SU-DHL-6 (cell line): Measurements from ENCODE around the gene NTSR1.

ENCODE experiments used
- H2AFZ ChIP-seq: fragments of 200-600 bp; sonication (generic); 2 replicates; pipeline ENCODE4 v1.6.1; 2014; ENCODE audit warnings: low read depth, mild to moderate bottlenecking, moderate library complexity, mixed read lengths, antibody characterized with exemption, low read length; ENCODE audit not compliant: severe bottlenecking
- H3F3A ChIP-seq: fragments of 200-600 bp; shearing (Covaris generic); 2 replicates; pipeline ENCODE4 v1.6.0; 2016; ENCODE audit warnings: antibody characterized with exemption, mild to moderate bottlenecking; ENCODE audit not compliant: insufficient read depth
- H3K27ac ChIP-seq: fragments of 200-600 bp; sonication (generic); 2 replicates; pipeline ENCODE4 v1.5.1; 2016; ENCODE audit warnings: low read depth, mild to moderate bottlenecking, low read length, moderate library complexity, mixed read lengths
- H3K27me3 ChIP-seq: fragments of 200-600 bp; sonication (generic), shearing (Covaris generic); 2 replicates; pipeline ENCODE4 v1.6.0; 2014; ENCODE audit warnings: mild to moderate bottlenecking, low read length
- H3K36me3 ChIP-seq: fragments of 200-600 bp; sonication (generic); 2 replicates; pipeline ENCODE4 v1.6.1; 2014; ENCODE audit warnings: mild to moderate bottlenecking, low read length, mixed read lengths
- H3K4me2 ChIP-seq: fragments of 300-600, 200-600 bp; shearing (Covaris generic), sonication (generic); 2 replicates; pipeline ENCODE4 v1.6.0; 2014; ENCODE audit warnings: low read length, low read depth, mild to moderate bottlenecking; ENCODE audit not compliant: poor library complexity, severe bottlenecking
- H3K4me3 ChIP-seq: fragments of 200-600 bp; sonication (generic); 2 replicates; pipeline ENCODE4 v1.5.1; 2014; ENCODE audit warnings: antibody characterized with exemption, low read length, mild to moderate bottlenecking, mixed read lengths; ENCODE audit not compliant: insufficient read depth, poor library complexity, severe bottlenecking
- H3K79me2 ChIP-seq: fragments of 200-600 bp; sonication (generic); 2 replicates; pipeline ENCODE4 v1.6.1; 2014; ENCODE audit warnings: mild to moderate bottlenecking, low read length, moderate library complexity; ENCODE audit not compliant: insufficient read depth
- H3K9ac ChIP-seq: fragments of 200-600 bp; sonication (generic); 2 replicates; pipeline ENCODE4 v1.7.0; 2014; ENCODE audit warnings: mild to moderate bottlenecking, low read length
- H3K9me2 ChIP-seq: fragments of 200-600 bp; sonication (generic); replicated peaks from 2 replicates; pipeline ENCODE4 v1.6.1; 2014; ENCODE audit warnings: low read length; ENCODE audit not compliant: insufficient read depth
- H3K9me3 ChIP-seq: fragments of 200-600 bp; sonication (generic); 2 replicates; pipeline ENCODE4 v1.6.1; 2014; ENCODE audit warnings: low read length, mixed read lengths; ENCODE audit not compliant: insufficient read depth
- H4K20me1 ChIP-seq: fragments of 200-600 bp; sonication (generic); 2 replicates; pipeline ENCODE4 v1.6.1; 2014; ENCODE audit warnings: low read depth, mild to moderate bottlenecking, antibody characterized with exemption, low read length, moderate library complexity, mixed read lengths
- CTCF ChIP-seq: fragments of 200-600 bp; sonication (generic); IDR thresholded peaks from one replicate; pipeline ENCODE4 v1.5.1; 2017; ENCODE audit warnings: antibody characterized with exemption, mild to moderate bottlenecking, low read length, moderate library complexity; ENCODE audit not compliant: insufficient read depth, poor library complexity, severe bottlenecking
- EZH2phosphoT487 ChIP-seq: fragments of 200-600 bp; sonication (generic), shearing (Covaris generic); conservative IDR thresholded peaks from 2 replicates; pipeline ENCODE4 v1.6.1; 2018; ENCODE audit warnings: mild to moderate bottlenecking, antibody characterized with exemption, low read length, moderate library complexity, mixed read lengths

The NTSR1 gene

DNA sequence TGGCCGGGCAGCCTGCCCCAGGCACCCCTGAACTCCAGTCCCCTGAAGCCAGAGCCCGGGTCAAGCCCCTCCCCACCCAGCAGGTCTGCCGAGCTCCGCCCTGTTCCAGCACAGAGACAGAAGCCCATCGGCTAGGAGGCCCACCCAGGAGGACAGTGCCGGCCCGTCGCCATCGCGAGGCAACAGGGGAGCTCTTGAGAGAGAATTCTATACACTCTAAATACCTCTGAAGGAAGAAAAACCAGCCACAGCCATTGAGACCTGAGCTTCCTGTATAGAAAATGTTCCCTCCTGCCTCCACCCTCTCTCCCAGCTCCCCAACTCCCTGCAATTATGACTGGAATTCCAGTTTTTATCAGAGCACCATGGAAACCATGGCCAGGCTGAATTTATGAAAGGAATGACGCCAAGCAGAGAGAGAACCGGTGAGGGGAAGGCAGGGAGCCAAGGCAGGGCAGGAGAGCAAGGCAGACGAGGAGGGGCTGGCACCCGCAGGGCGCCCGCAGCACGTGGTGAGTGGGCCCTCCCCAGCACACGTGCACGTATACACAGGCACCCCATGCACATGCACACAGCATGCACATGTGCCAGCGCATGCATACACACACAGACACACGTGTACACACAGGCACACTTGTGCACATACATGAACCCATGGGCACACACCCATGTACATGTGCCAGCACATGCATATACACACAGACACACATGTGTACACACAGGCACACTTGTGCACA is 60.1 kb downstream of the NTSR1 start:
- no peak overlapping the region for H3K27ac ChIP-seq
- TF ChIP-seq EZH2phosphoT487 (no peak), CTCF (no peak)

DNA sequence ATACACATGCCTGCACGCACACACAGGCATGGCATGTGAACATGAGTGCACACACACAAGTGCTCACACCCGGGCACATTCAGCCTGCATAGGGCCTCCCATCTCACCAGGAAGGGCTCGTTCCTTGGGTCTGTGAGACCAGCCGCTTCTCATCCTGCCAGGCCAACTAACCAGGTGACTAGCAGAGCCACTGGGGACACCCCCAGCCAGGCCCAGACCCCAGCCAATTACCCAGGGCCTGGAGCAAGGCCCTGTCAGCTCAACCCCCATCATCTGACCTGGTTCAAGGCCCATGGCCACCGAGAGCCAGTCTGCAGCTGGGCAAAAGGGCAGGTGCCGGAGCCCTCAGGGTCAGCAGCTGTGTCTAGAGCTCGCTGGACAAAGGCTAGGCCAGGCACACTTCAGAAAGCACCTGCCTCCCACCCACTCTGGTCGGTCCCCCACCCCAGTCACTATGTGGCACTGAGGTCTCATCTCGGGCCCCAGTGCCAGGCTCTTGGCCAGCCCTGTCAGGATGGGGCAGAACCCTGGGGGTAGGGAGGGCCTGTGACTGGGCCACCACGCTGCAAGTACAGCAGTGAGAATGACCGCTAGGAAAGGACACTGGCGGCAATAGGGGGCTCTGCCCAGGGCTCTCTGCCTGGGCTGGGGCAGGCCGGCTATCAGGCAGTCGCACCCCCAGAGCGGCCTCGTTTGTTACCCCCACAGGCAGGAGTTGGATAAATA is 60.9 kb downstream of the NTSR1 start:
- Histone ChIP-seq H3K9me2 (no peaks in the 10 kb centered on the region), H3K27ac (no peak overlapping the region), H3K79me2 (no peaks in the 10 kb centered on the region), H4K20me1 (no peaks in the 10 kb centered on the region), H3K27me3 (no peaks in the 10 kb centered on the region), H3K4me2 (no peak overlapping the region), H2AFZ (no peak overlapping the region), H3K36me3 (no peaks in the 10 kb centered on the region), H3K9me3 (no peaks in the 10 kb centered on the region), H3K9ac (no peak overlapping the region), H3K4me3 (no peak overlapping the region), H3F3A (no peaks in the 10 kb centered on the region)
- TF ChIP-seq EZH2phosphoT487 (no peak), CTCF (no peak)

More for the DNA sequence above, 60.1 kb downstream of the NTSR1 start:
- Histone ChIP-seq H3K4me3 (no peak overlapping the region), H3K9me2 (no peaks in the 10 kb centered on the region), H3K9ac (no peak overlapping the region), H2AFZ (no peak overlapping the region), H3K9me3 (no peaks in the 10 kb centered on the region), H4K20me1 (no peaks in the 10 kb centered on the region), H3K79me2 (no peaks in the 10 kb centered on the region), H3F3A (no peaks in the 10 kb centered on the region), H3K36me3 (no peaks in the 10 kb centered on the region), H3K27me3 (no peaks in the 10 kb centered on the region), H3K4me2 (no peak overlapping the region)

- Histone ChIP-seq H3K9ac (no peak overlapping the region), H2AFZ (no peak overlapping the region), H3K27ac (no peak overlapping the region), H3K27me3 (no peaks in the 10 kb centered on the region), H3K9me3 (no peaks in the 10 kb centered on the region), H3K79me2 (no peaks in the 10 kb centered on the region), H3F3A (no peaks in the 10 kb centered on the region), H4K20me1 (no peaks in the 10 kb centered on the region), H3K4me2 (no peak overlapping the region), H3K4me3 (no peak overlapping the region), H3K36me3 (no peaks in the 10 kb centered on the region), H3K9me2 (no peaks in the 10 kb centered on the region)
- TF ChIP-seq EZH2phosphoT487 (no peak), CTCF (no peak)
These were observed 61.7 kb downstream of the NTSR1 start for GRCh38 chr20:62770111-62770910.
